ENCODE measurements around the gene PPP2R3A. TPM values are rescaled to one million over a fixed set of nuclear protein-coding genes. Genes with fewer than 3 reads are reported as not detected.
"Not testable (repeated sequence)": the region's sequence is repeated elsewhere in the genome, so short reads cannot be mapped to it uniquely, and the experiment has no call there.

The PPP2R3A gene
- total RNA-seq, 8 experiments from 2014 or later: 5.7 to 23.5 (median 18.8) TPM

DNA sequence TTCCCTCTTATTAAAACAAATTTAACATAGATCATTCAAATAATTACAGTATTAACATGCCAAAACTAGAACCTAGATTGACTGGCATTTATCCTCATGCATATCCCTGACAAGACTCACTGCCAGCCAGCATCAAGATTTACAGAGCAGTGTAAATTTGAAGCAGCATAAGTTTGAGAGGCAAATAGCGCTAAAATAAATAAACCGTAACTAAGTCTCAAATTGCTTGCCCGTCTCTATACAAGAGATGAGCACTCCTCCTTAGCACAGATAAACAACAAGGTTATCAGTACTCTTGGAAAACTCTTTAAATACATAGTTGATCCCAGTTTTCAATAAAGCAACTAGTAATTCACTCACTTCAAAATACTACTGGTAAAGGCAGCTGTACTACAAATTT lies 201.0 kb downstream of the PPP2R3A start:
- H3K4me1 ChIP-seq (replicated peaks in 1 of 2): peaks cover 0 to 6% of the 10 kb centered on the region in 2 donors
- in situ Hi-C loops (cut with MboI; ENCODE audit: low pct_unique_long_range_greater_than_20kb in 2 of 9, low sequenced_read_pairs in 9 of 9, unreplicated experiment in 9 of 9): no loop called here
- H3K27ac ChIP-seq: no peak overlapping the region
- WGBS, 10 experiments: 20 to 100% (median 96%) methylated on average over 1 to 3 of the region's 3 CpGs; no CpG with 5 or more reads in 1 of the 10 experiments
- no peak overlapping the region for H3K4me3 ChIP-seq
- peak in 1 of 8 experiments; percentile 89 for ATAC-seq (replicated peaks in 6 of 8)

DNA sequence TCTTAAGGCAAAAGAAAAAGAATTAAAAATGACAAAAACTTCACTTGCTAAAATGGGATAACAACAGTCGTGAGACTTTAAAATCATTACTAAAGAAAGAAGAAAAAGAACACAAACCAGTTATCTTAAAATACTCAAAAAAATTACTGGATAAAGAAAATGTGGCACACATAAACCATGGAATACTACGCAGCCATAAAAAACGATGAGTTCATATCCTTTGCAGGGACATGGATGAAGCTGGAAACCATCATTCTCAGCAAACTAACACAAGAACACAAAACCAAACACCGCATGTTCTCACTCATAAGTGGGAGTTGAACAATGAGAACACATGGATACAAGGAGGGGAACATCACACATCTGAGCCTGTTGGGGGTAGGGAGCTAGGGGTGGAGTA lies 202.7 kb downstream of the PPP2R3A start:
- in situ Hi-C loops (cut with MboI; ENCODE audit: low pct_unique_long_range_greater_than_20kb in 2 of 9, low sequenced_read_pairs in 9 of 9, unreplicated experiment in 9 of 9); H3K27ac ChIP-seq: not testable (repeated sequence)

DNA sequence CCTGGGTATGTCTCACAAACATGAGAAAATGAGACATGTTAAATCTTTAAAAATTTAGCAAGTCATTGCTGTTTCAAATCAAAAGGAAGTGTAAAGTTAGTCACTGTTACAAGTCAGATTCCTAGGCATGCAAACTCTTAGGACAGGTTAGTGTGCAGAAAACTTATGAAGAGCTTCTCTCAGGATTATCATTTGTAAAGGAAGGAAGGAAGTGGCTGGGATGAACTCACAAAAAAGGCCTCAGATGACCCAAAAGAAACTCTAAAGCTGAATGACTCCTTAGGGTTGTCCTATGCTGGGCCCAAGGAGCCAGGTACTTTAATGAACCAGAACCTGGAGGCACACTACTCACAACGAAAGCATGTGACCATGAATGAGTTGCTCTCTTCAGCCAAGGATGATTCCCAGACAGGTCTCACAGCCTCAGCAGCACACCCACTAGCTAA lies 205.6 kb downstream of the PPP2R3A start:
- peaks cover 6 to 10% of the 10 kb centered on the region in 2 donors for H3K4me1 ChIP-seq (replicated peaks in 1 of 2)
- in situ Hi-C loops (cut with MboI; ENCODE audit: low pct_unique_long_range_greater_than_20kb in 2 of 9, low sequenced_read_pairs in 9 of 9, unreplicated experiment in 9 of 9): no loop called here
- WGBS, 10 experiments: 40 to 100% (median 71%) methylated on average over 1 of the region's 1 CpG; no CpG with 5 or more reads in 5 of the 10 experiments
- no peak overlapping the region for H3K27ac ChIP-seq
- H3K4me3 ChIP-seq: no peak overlapping the region
- ATAC-seq (replicated peaks in 6 of 8): peak in 1 of 8 experiments; percentile 21

More for the DNA sequence above, 202.7 kb downstream of the PPP2R3A start:
- H3K4me3 ChIP-seq; ATAC-seq (replicated peaks in 6 of 8); H3K4me1 ChIP-seq (replicated peaks in 1 of 2): not testable (repeated sequence)
- WGBS, 10 experiments: 83 to 100% (median 91%) methylated on average over 1 to 4 of the region's 4 CpGs; no CpG with 5 or more reads in 1 of the 10 experiments

DNA sequence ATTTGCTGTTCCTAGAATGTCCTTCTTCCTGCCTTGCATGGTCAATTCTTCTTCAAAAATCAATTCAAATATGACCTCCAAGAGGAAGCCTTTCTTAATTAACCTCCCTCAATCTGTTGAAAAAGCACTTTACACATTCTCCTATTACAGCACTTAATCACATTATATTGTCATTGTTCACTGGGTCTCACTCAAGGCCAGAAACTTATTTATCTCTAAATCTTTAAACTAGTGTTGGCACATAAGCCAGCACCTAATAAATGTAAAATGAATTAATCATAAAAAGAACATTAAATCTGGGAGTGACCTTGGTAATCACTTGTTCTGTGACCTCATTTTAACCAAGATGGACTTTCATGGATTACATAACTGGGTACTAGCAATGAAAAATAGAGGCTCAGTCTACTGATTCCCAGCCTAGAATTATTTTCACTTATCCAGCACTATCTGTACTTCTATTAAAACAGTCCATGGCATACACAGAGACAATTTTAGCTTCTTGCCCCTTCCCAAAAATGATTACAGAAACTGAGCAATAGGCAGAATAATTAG lies 208.5 kb downstream of the PPP2R3A start:
- Histone ChIP-seq H3K4me1 (replicated peaks in 1 of 2) (peaks cover 6% of the 10 kb centered on the region in 2 donors), H3K4me3 (no peak overlapping the region), H3K27ac (peak overlapping the region in 1 of 2 donors; percentile 18)
- peak in 2 of 8 experiments; percentile 18 to 63 for ATAC-seq (replicated peaks in 6 of 8)
- in situ Hi-C loops (cut with MboI; ENCODE audit: low pct_unique_long_range_greater_than_20kb in 2 of 9, low sequenced_read_pairs in 9 of 9, unreplicated experiment in 9 of 9): no loop called here

GRCh38 chr3:136177876-136178275 lies 212.3 kb downstream of the PPP2R3A start:
- WGBS, 10 experiments: 45 to 100% (median 82%) methylated on average over 2 to 4 of the region's 4 CpGs; no CpG with 5 or more reads in 2 of the 10 experiments
- in situ Hi-C loops (cut with MboI; ENCODE audit: low pct_unique_long_range_greater_than_20kb in 2 of 9, low sequenced_read_pairs in 9 of 9, unreplicated experiment in 9 of 9): loop anchor here in 1 of 9 experiments (25.0 kb wide), 1 partner anchor 91 kb away; no protein-coding TSS in a partner anchor
- ATAC-seq (replicated peaks in 6 of 8): no peak

GRCh38 chr3:136181741-136182140 lies 216.2 kb downstream of the PPP2R3A start:
- WGBS, 10 experiments: 80 to 100% (median 96%) methylated on average over 2 to 8 of the region's 8 CpGs
- in situ Hi-C loops (cut with MboI; ENCODE audit: low pct_unique_long_range_greater_than_20kb in 2 of 9, low sequenced_read_pairs in 9 of 9, unreplicated experiment in 9 of 9): loop anchor here in 1 of 9 experiments (25.0 kb wide), 1 partner anchor 94 kb away; no protein-coding TSS in a partner anchor
- peaks cover 0 to 5% of the 10 kb centered on the region in 2 donors for H3K4me1 ChIP-seq (replicated peaks in 1 of 2)
- H3K4me3 ChIP-seq: no peak overlapping the region
- ATAC-seq (replicated peaks in 6 of 8): no peak
- H3K27ac ChIP-seq: no peak overlapping the region

More at GRCh38 chr3:136177876-136178275, 212.3 kb downstream of the PPP2R3A start:
- H3K27ac ChIP-seq: no peak overlapping the region
- peaks cover 6% of the 10 kb centered on the region in 2 donors for H3K4me1 ChIP-seq (replicated peaks in 1 of 2)
- no peak overlapping the region for H3K4me3 ChIP-seq

DNA sequence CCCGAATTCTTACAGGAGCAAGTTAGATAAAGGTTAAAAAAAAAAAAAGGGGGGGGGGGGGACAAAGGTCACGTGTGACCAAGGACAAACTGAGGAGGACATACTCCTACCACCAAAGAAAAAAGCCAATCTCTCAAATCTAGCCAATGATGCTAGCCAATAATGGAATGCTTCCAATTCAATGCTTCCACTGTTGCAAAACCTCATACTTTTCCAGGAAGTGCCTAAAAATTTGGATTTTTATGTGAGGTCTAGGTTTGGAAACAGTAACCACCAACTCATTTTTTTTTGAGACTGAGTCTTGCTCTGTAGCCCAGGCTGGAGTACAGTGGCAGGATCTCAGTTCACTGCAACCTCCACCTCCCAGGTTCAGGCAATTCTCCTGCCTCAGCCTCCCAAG lies 219.2 kb downstream of the PPP2R3A start:
- WGBS, 10 experiments: 33 to 100% (median 97%) methylated on average over 1 to 2 of the region's 2 CpGs; no CpG with 5 or more reads in 4 of the 10 experiments
- in situ Hi-C loops (cut with MboI; ENCODE audit: low pct_unique_long_range_greater_than_20kb in 2 of 9, low sequenced_read_pairs in 9 of 9, unreplicated experiment in 9 of 9): loop anchor here in 1 of 9 experiments (25.0 kb wide), 1 partner anchor 97 kb away; no protein-coding TSS in a partner anchor
- H3K27ac ChIP-seq: no peak overlapping the region
- no peak for ATAC-seq (replicated peaks in 6 of 8)
- H3K4me1 ChIP-seq (replicated peaks in 1 of 2): peaks cover 6 to 18% of the 10 kb centered on the region in 2 donors
- H3K4me3 ChIP-seq: no peak overlapping the region

DNA sequence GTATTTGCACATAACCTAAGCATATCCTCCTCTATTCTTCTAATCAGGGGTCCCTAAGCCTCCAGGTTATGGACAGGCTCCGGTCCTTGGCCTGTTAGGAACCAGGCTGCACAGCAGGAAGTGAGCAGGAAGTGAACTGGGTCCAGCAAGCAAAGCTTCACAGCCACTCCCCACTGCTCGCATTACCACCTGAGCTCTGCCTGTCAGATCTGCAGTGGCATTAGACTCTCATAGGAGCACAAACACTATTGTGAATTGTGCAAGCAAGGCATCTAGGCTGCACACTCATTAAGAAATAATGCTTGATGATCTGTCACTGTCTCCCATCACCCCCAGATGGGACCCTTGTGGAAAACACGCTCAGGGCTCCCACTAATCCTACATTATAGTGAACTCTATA lies 220.8 kb downstream of the PPP2R3A start:
- H3K4me3 ChIP-seq: no peak overlapping the region
- peaks cover 15 to 22% of the 10 kb centered on the region in 2 donors for H3K4me1 ChIP-seq (replicated peaks in 1 of 2)
- in situ Hi-C loops (cut with MboI; ENCODE audit: low pct_unique_long_range_greater_than_20kb in 2 of 9, low sequenced_read_pairs in 9 of 9, unreplicated experiment in 9 of 9): loop anchor here in 1 of 9 experiments (25.0 kb wide), 1 partner anchor 99 kb away; no protein-coding TSS in a partner anchor
- ATAC-seq (replicated peaks in 6 of 8): peak in 6 of 8 experiments; percentile 24 to 78 (median 50)
- WGBS, 10 experiments: 40 to 100% (median 79%) methylated on average over 1 to 2 of the region's 3 CpGs; no CpG with 5 or more reads in 5 of the 10 experiments
- peak overlapping the region in 1 of 2 donors; percentile 51 for H3K27ac ChIP-seq

GRCh38 chr3:136186846-136187245 lies 221.3 kb downstream of the PPP2R3A start:
- in situ Hi-C loops (cut with MboI; ENCODE audit: low pct_unique_long_range_greater_than_20kb in 2 of 9, low sequenced_read_pairs in 9 of 9, unreplicated experiment in 9 of 9): loop anchor here in 1 of 9 experiments (25.0 kb wide), 1 partner anchor 100 kb away; no protein-coding TSS in a partner anchor
- no peak for ATAC-seq (replicated peaks in 6 of 8)
- WGBS, 10 experiments: 53 to 100% (median 97%) methylated on average over 2 to 4 of the region's 4 CpGs; no CpG with 5 or more reads in 1 of the 10 experiments
- Histone ChIP-seq H3K27ac (no peak overlapping the region), H3K4me3 (no peak overlapping the region), H3K4me1 (replicated peaks in 1 of 2) (peaks cover 20 to 24% of the 10 kb centered on the region in 2 donors)

GRCh38 chr3:136187868-136188267 lies 222.3 kb downstream of the PPP2R3A start:
- in situ Hi-C loops (cut with MboI; ENCODE audit: low pct_unique_long_range_greater_than_20kb in 2 of 9, low sequenced_read_pairs in 9 of 9, unreplicated experiment in 9 of 9): loop anchor here in 1 of 9 experiments (25.0 kb wide), 1 partner anchor 101 kb away; no protein-coding TSS in a partner anchor
- Histone ChIP-seq H3K4me3 (no peak overlapping the region), H3K27ac (no peak overlapping the region), H3K4me1 (replicated peaks in 1 of 2) (peaks cover 24% of the 10 kb centered on the region in 2 donors)
- ATAC-seq (replicated peaks in 6 of 8): no peak
- 10 to 94% (median 76%) methylated on average over 1 to 4 of the region's 4 CpGs; no CpG with 5 or more reads in 2 of the 10 experiments for WGBS, 10 experiments

DNA sequence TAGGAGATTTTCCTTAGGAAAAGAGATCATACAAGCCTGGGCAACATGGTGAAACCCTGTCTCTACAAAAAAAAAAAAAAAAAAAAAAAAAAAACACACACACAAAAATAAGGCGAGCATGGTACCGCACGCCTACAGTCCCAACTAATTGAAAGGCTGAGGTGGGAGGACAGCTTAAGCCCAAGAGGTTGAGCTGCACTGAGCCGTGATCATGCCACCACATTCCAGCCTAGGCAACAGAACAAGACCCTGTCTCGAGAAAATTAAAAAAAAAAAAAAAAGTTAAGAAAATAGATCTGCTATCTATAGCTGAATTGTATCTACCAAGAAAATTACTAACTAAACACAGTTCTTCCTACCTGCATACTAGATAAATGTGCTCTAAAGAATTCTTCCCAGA lies 223.5 kb downstream of the PPP2R3A start:
- WGBS, 10 experiments: 44 to 100% (median 91%) methylated on average over 1 to 5 of the region's 5 CpGs; no CpG with 5 or more reads in 2 of the 10 experiments
- in situ Hi-C loops (cut with MboI; ENCODE audit: low pct_unique_long_range_greater_than_20kb in 2 of 9, low sequenced_read_pairs in 9 of 9, unreplicated experiment in 9 of 9): loop anchor here in 1 of 9 experiments (25.0 kb wide), 1 partner anchor 102 kb away; no protein-coding TSS in a partner anchor
- Histone ChIP-seq H3K4me3 (no peak overlapping the region), H3K4me1 (replicated peaks in 1 of 2) (peaks cover 24% of the 10 kb centered on the region in 2 donors), H3K27ac (no peak overlapping the region)
- no peak for ATAC-seq (replicated peaks in 6 of 8)

- in situ Hi-C loops (cut with MboI; ENCODE audit: low pct_unique_long_range_greater_than_20kb in 2 of 9, low sequenced_read_pairs in 9 of 9, unreplicated experiment in 9 of 9): loop anchor here in 1 of 9 experiments (25.0 kb wide), 1 partner anchor 103 kb away; no protein-coding TSS in a partner anchor
- ATAC-seq (replicated peaks in 6 of 8): no peak
- 87 to 97% (median 96%) methylated on average over 4 to 11 of the region's 11 CpGs for WGBS, 10 experiments
- H3K4me3 ChIP-seq: no peak overlapping the region
- H3K4me1 ChIP-seq (replicated peaks in 1 of 2): peaks cover 24% of the 10 kb centered on the region in 2 donors
- no peak overlapping the region for H3K27ac ChIP-seq
Measured at GRCh38 chr3:136189859-136190617, 224.5 kb downstream of the PPP2R3A start.
